ENCODE data around the gene SRSF2.
"Not testable (repeated sequence)": the region's sequence is repeated elsewhere in the genome, so short reads cannot be mapped to it uniquely, and the experiment has no call there.

SRSF2 gene

DNA sequence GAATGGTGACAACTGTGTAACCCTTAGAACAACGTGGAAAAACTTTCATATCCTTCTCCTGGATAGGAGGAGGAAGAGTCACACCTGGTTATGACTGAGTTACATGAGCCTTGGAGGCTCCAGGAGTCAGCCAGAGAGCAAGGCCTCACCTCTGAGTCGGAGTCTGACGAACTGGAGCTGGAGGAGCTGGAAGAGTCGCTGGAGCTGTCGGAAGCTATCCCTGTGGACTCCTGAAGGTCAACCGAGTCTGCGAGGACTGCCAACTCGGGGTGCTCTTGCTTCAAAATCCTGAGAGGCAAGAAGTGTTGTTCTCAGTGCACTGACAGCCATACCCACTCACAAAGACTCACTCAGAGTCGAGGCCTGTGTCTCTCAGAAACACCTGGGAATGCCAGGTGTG is 16.9 kb downstream of the SRSF2 start:
- DNase-seq: no peak

DNA sequence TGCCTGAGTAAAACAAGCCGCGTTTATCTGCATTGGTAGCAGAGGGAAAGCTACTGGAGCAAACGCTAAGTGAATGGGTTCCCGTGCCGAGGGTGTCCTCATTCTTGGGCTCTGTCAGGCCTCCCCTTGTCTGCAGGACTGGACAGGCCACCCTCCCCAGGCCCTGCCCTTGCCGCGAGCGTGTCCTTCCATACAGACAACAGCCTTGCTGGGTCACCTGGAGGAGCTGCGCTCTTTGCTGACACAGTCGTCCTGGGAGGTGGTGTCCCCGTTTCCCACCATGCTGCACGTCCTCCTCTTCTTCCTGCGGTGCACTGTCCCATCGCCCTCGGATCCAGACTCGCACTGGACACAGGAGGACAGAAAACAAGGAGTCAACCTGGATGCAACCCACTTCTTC is 18.6 kb downstream of the SRSF2 start:
- DNase-seq: no peak

DNA sequence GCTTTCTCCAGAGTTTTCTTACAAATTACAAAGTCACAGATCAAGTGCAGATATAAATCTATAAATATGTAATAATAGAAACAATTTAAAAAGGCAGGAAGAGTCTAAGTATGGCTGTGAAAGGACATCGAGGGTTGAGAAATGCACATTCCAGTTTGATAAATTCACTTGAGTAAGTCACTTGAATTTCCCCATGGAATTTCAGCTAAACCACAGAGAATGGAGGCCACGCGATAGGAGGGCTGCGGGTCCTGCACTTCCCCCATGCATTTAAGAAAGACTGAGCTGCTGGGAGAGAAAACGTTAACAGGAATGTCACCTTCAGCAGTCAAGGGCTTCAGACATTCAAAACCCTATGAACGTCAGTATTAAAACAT is 20.3 kb downstream of the SRSF2 start:
- DNase-seq: no peak

GRCh38 chr17:76716146-76716838 is 20.8 kb downstream of the SRSF2 start:
- DNase-seq: peak; percentile 95

GRCh38 chr17:76715496-76715830 is 21.7 kb downstream of the SRSF2 start:
- DNase-seq: no peak

DNA sequence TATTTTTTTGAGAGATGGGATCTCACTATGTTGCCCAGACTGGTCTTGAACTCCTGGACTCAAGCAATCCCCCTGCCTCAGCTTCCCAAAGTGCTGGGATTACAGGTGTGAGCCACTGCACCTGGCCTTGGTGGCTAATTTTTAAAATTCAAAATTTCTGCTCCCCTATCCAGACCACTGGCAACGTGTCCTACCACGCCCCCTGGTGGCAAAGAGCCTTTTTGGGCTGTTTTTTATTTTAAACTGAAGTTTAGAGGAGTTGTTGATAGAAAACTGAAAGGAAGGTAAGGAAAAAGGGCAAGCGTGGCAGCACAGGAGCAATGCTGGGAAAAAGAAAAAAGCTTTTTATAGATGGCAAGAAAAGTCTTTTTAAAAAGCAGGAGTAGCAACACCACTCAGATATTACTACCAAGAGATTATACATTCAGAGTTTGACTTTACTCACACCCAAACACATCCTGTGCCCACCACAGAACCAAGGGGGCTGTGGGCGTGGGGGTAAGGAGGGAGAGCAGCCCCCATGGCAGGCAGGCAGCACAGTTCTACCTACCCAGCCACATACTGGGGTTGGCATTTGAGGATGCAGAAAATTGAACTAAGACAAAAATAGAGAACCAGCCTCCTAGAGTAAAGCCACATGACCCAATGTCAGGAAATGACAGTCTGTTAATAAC is 22.2 kb downstream of the SRSF2 start:
- DNase-seq: peak; percentile 76

DNA sequence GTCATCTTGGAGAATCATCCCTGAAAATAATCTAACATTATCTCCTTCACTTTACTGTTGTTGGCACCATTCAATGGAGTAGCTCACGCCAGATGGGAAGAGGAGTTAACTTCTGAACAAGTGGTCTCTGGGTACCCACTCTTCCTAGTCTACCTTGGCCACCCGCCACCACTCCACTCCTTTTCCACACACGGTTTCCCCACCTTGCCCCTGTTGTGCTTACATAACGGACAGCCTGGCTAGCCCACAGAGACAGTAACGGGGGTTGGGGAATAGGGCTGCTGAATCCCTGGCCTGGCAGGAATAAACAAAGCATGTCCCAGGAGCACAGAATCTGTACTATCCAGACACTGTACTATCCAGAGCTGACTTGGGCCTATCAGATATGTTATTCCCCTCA is 22.8 kb downstream of the SRSF2 start:
- no peak for DNase-seq

DNA sequence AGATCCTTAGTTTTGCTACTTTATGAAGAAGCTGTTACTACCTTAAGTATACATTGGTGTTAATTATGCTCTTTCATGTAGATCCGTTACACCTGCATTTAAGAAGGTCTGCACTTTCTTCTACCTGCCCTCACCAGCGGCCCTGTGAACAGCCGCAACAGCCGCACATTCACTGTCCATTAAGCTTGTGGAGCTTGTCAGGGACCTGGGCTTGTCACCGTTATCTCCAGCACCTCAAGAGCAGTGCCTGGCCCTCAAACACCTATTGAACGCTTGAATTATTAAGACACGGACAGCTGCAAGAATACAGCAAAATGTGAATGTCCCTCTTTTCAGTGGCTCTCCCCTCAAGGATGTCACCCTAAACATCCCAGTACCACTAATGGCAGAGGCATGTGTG is 23.4 kb downstream of the SRSF2 start:
- DNase-seq: no peak

GRCh38 chr17:76712321-76712720 is 24.8 kb downstream of the SRSF2 start:
- not testable (repeated sequence) for DNase-seq

- DNase-seq: peak; percentile 60
Measured at GRCh38 chr17:76710863-76711611, 26.1 kb downstream of the SRSF2 start, which contains the start of gene MXRA7. TSS of gene MXRA7 (minus strand) at chr17:76710965. CDS start at chr17:76710946, 19 bp downstream.

GRCh38 chr17:76709951-76710862 is 26.9 kb downstream of the SRSF2 start:
- not testable (repeated sequence) for DNase-seq

DNA sequence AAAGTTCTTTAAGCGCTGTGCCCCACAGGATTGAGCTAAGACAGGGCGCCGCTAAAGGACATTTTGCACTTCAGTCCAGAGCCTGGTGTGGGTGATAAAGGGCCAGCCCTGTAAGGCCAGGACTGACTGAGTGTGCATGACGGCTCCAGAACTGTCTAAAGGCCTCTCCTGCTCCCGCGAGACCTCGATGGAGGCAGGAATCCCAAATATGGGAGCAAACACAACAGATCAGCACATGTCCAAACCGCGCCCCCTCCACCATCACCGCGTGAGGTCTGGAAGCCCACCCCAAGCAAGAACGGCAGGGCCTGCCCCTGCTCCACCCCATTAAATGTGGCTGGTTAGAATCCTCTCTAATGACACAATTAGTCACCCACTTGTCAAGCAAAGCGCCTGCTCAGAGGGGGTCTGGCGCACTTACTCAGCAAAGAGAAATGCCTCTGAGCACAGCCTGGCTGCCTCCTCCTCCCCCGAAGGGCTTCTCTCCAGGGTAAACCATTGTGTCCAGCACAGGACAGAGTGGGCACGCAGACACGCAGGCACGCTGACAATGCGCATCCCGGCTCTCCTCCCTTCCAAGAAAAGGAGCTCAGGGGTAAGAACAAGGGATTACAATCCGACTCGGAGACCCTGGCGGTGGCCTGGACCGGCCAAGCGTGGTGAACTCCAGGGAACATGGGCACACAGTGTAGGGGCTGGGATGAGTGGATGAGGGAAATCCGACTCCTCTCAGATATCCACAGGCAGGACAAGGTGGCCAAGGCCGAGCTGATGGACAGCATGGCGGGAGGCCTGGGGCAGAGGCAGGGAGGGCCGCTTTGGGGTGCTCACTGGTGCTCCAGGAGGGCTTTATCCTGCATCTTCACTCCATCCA is 27.8 kb downstream of the SRSF2 start:
- DNase-seq: no peak

DNA sequence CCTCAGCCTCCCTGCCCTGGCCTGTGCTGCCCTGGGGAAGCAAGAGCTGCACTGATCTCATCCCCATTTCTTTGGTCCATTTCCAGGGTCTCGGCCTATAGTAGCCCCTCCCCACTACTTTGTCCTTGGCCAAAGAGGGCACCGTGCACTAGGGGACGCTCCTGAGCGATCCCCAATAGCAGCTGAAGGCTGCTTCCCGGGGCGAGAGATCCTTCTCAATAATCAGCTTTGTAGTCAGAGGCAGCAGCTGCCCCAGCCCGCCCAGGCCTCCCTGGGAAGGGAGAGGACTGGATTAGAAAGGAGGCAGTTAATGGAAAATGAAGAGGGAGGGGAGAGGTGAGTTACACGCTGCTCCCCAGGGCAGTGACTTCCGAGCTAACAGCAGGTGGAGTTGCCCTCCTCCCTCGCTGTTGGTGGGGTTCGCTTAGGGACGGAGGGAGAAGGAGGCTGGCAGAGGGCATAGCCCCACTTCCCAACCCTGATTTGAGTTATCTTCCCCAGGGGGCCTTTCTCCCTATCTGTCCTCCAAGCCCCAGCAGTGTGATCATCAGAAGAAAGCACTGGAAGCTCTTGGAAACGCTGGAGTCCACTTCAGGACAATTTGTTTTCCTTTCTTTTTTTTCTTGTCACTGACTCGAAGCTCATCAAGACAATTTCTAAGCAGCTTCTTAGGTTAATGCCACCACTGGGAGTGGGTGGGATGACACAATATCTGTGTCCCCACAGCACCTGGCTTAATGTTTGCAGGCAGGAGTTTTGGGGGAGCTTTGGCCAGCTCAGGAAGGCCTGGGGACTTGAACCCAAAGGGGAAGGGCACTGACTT is 28.9 kb downstream of the SRSF2 start:
- DNase-seq: no peak

DNA sequence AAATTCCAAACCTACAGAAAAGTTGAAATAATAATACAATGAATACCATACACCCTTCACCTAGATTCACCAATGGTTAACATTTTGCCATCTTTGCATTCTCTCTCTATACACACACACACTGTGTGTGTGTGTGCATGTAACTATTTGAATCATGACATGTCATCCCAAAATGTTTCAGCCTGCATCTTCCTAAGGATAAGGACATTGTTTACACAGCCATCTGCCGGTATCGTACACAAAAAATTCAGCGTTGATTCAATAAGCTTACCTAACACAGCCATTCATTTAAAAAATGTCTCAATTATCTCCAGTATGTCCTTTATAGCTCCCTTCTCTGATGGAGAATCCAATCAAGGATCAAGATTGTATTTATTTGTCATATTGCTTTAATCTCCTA is 30.3 kb downstream of the SRSF2 start:
- DNase-seq: no peak

DNA sequence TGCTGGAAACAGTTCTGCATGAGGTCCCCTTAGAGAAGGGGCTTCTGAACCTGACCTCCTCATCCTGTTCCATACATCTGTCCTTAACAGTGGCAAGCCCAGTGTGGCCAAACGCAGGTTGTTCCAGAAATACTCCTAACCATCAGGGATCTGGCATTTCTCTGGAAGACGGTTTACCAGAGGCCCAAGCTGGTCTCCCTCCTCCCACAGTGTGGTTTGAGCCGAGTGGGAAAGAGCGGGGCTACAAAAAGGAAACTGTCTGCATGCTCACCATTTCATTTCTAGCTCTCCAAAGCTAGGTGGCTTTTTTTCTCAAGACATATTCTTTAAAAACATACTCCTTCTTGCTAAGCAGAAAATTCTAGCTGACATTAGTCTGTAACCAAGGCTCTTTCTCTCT is 32.3 kb downstream of the SRSF2 start:
- DNase-seq: no peak

GRCh38 chr17:76702941-76703637 is 34.0 kb downstream of the SRSF2 start:
- DNase-seq: no peak

DNA sequence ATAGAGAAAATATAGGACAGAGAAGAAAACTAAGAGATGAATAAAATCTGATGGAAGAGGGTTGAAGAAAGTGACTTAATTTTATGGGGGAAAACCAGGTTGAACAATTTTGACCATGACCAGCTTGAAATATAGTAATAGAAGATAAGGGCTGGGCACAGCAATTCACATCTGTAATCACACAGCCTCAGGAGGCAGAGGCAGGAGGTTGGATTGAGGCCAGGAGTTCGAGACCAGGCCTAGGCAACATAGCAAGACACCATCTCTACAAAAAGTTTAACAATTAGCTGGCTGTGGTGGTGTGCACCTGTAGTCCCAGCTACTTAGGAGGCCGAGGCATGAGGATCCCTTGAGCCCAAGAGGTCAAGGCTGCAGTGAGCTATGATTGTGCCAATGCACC is 35.1 kb downstream of the SRSF2 start:
- DNase-seq: no peak

GRCh38 chr17:76701471-76701967 is 35.6 kb downstream of the SRSF2 start:
- DNase-seq: no peak

GRCh38 chr17:76700617-76701470 is 36.3 kb downstream of the SRSF2 start:
- DNase-seq: no peak
